Measurements from ENCODE around the gene NTRK3.

The NTRK3 gene

GRCh38 chr15:88233921-88234320 lies 22.6 kb downstream of the NTRK3 start:
- Histone ChIP-seq H3K27me3 (ENCODE audit: insufficient read depth, poor library complexity, severe bottlenecking) (no peaks in the 10 kb centered on the region), H3K27ac (replicated peaks) (no peak overlapping the region), H3K4me3 (replicated peaks; ENCODE audit: insufficient read depth, low read length) (no peak overlapping the region)
- DNase-seq (ENCODE audit: low read depth in 1 of 2, low spot score in 1 of 2), result no peak
- no peak for TF ChIP-seq CTCF (IDR thresholded peaks at IDR 0.05; ENCODE audit: insufficient read depth, low read length)

- no peaks in the 10 kb centered on the region for H3K27me3 ChIP-seq (ENCODE audit: insufficient read depth, poor library complexity, severe bottlenecking)
- TF ChIP-seq SPI1 (IDR thresholded peaks at IDR 0.05; ENCODE audit: borderline replicate concordance, low read depth) (no peak), POLR2AphosphoS5 (IDR thresholded peaks at IDR 0.05; ENCODE audit: low read depth) (no peak), CTCF (IDR thresholded peaks at IDR 0.05; ENCODE audit: insufficient read depth, low read length) (no peak)
- no peak overlapping the region for H3K4me3 ChIP-seq (replicated peaks; ENCODE audit: insufficient read depth, low read length)
- no peak overlapping the region for H3K27ac ChIP-seq (replicated peaks)
- no peak for DNase-seq (ENCODE audit: low read depth in 1 of 2, low spot score in 1 of 2)
These were observed 23.8 kb downstream of the NTRK3 start for GRCh38 chr15:88232771-88233201.

GRCh38 chr15:88231909-88232644 lies 24.5 kb downstream of the NTRK3 start:
- no peak for DNase-seq (ENCODE audit: low read depth in 1 of 2, low spot score in 1 of 2)
- Histone ChIP-seq H3K27ac (replicated peaks) (no peak overlapping the region), H3K4me3 (replicated peaks; ENCODE audit: insufficient read depth, low read length) (no peak overlapping the region), H3K27me3 (ENCODE audit: insufficient read depth, poor library complexity, severe bottlenecking) (no peaks in the 10 kb centered on the region)
- no peak for TF ChIP-seq CTCF (IDR thresholded peaks at IDR 0.05; ENCODE audit: insufficient read depth, low read length)
- TF ChIP-seq POLR2AphosphoS5 (IDR thresholded peaks at IDR 0.05; ENCODE audit: low read depth), result no peak
- no peak for TF ChIP-seq REST (IDR thresholded peaks at IDR 0.05; ENCODE audit: insufficient replicate concordance, low read depth)
- TF ChIP-seq GABPA (IDR thresholded peaks at IDR 0.05; ENCODE audit: low read depth), result no peak
- no peak for TF ChIP-seq SPI1 (IDR thresholded peaks at IDR 0.05; ENCODE audit: borderline replicate concordance, low read depth)

- no peak for DNase-seq (ENCODE audit: low read depth in 1 of 2, low spot score in 1 of 2)
- TF ChIP-seq SPI1 (IDR thresholded peaks at IDR 0.05; ENCODE audit: borderline replicate concordance, low read depth), result no peak
- no peak for TF ChIP-seq CTCF (IDR thresholded peaks at IDR 0.05; ENCODE audit: insufficient read depth, low read length)
- TF ChIP-seq GABPA (IDR thresholded peaks at IDR 0.05; ENCODE audit: low read depth), result no peak
- TF ChIP-seq POLR2AphosphoS5 (IDR thresholded peaks at IDR 0.05; ENCODE audit: low read depth), result no peak
- TF ChIP-seq REST (IDR thresholded peaks at IDR 0.05; ENCODE audit: insufficient replicate concordance, low read depth), result no peak
- no peak overlapping the region for H3K4me3 ChIP-seq (replicated peaks; ENCODE audit: insufficient read depth, low read length)
- no peak overlapping the region for H3K27ac ChIP-seq (replicated peaks)
- H3K27me3 ChIP-seq (ENCODE audit: insufficient read depth, poor library complexity, severe bottlenecking), result no peaks in the 10 kb centered on the region
These were observed 25.7 kb downstream of the NTRK3 start for GRCh38 chr15:88230823-88231222.
